HCT116 (cell line): ENCODE data around the gene FBXO40. TPM values are rescaled to one million over a fixed set of nuclear protein-coding genes. Genes with fewer than 3 reads are reported as not detected.
A peak's percentile ranks its signal among the peaks of the same experiment; 100 is the strongest.

Experiments
- ATAC-seq: fragments of 200-7000 bp; cut with Tn5 transposase; 2 replicates; pipeline ENCODE4 v1.9.1; 2020; ENCODE audit warnings: mild to moderate bottlenecking, moderate library complexity
- BruUV-seq: library from RNA; stranded (reverse); fragments of 400-500 nt; replicated peaks from 2 replicates; lab custom pipeline; 2021; lab: Mats Ljungman, UMichigan
- CTCF ChIA-PET: fragments of 300-600 bp; sonication (Branson Sonifier 250); formaldehyde crosslinking; loops from one replicate; lab custom pipeline; 2021; ENCODE audit warnings: antibody characterized with exemption; lab: Charles Lee
- POLR2A ChIA-PET: fragments of 300-600, 350-600 bp; sonication (Branson Sonifier 250); formaldehyde crosslinking; loops from one replicate; lab custom pipeline; 2021; ENCODE audit warnings: antibody characterized with exemption; lab: Charles Lee
- RAD21 ChIA-PET, 2 experiments: fragments of 300-600 bp; sonication (Branson Sonifier 250); formaldehyde crosslinking; loops; one replicate each; lab custom pipeline; 2023; ENCODE audit warnings: low total read pairs in 2 of 2; ENCODE audit not compliant: uncharacterized antibody in 2 of 2, unreplicated experiment in 2 of 2, low non-redundant PET in 1 of 2; lab: Charles Lee
- DNase-seq: peaks from one replicate; pipeline ENCODE4 v3.0.0-alpha.2; 2010; ENCODE audit warnings: low read depth, low spot score
- H2AFZ ChIP-seq: fragments of 200-600 bp; shearing (Covaris generic), sonication (generic); 2 replicates; pipeline ENCODE4 v1.6.1; 2017; ENCODE audit warnings: low read depth, mixed run types, mixed read lengths, antibody characterized with exemption, low read length; ENCODE audit not compliant: poor library complexity, severe bottlenecking
- H3K27ac ChIP-seq: 2 replicates; pipeline ENCODE4 v1.5.1; 2012; ENCODE audit warnings: low read depth, low read length
- H3K27me3 ChIP-seq: fragments of 200-600 bp; sonication (generic); 2 replicates; pipeline ENCODE4 v1.6.1; 2016; ENCODE audit warnings: mixed run types, low read length, mixed read lengths; ENCODE audit not compliant: insufficient read depth
- H3K36me3 ChIP-seq, 2 experiments: fragments of 200-500 bp in 1 of 2; fragments of 200-600 bp in 1 of 2; sonication (Bioruptor generic) in 1 of 2; sonication (generic) in 1 of 2; 2 replicates each; pipeline versions ENCODE4 v1.5.1 to v1.6.1; 2014 to 2016; ENCODE audit warnings: low read length in 2 of 2, inconsistent platforms in 1 of 2, mixed read lengths in 1 of 2, mixed run types in 1 of 2; ENCODE audit not compliant: insufficient read depth in 2 of 2, control insufficient read depth in 1 of 2
- H3K4me1 ChIP-seq, 2 experiments: fragments of 200-600 bp in 1 of 2; sonication (generic) in 1 of 2; 2 replicates each; pipeline versions ENCODE4 v1.5.1 to v1.6.1; 2012 to 2017; ENCODE audit warnings: low read length in 2 of 2, inconsistent platforms in 1 of 2, mild to moderate bottlenecking in 1 of 2, mixed read lengths in 1 of 2, mixed run types in 1 of 2, moderate library complexity in 1 of 2; ENCODE audit not compliant: insufficient read depth in 2 of 2, control insufficient read depth in 1 of 2
- H3K4me2 ChIP-seq: fragments of 200-600 bp; sonication (generic); 2 replicates; pipeline ENCODE4 v1.6.1; 2017; ENCODE audit warnings: mixed run types, low read length, mixed read lengths
- H3K4me3 ChIP-seq, 2 experiments: fragments of 200-600 bp in 1 of 2; sonication (generic) in 1 of 2; replicated peaks in 1 of 2; 2 replicates each; pipeline ENCODE4 v1.5.1; 2011 to 2016; ENCODE audit warnings: low read length in 2 of 2, control low read depth in 1 of 2, low read depth in 1 of 2, mild to moderate bottlenecking in 1 of 2, mixed read lengths in 1 of 2, mixed run types in 1 of 2
- H3K79me2 ChIP-seq: fragments of 200-600 bp; sonication (generic); 2 replicates; pipeline ENCODE4 v1.6.1; 2017; ENCODE audit warnings: mild to moderate bottlenecking, mixed run types, low read length, moderate library complexity, mixed read lengths; ENCODE audit not compliant: insufficient read depth
- H3K9ac ChIP-seq: fragments of 200-600 bp; sonication (generic); 2 replicates; pipeline ENCODE4 v1.6.1; 2016; ENCODE audit warnings: low read length, mixed read lengths
- H3K9me2 ChIP-seq: fragments of 200-600 bp; sonication (generic), shearing (Covaris generic); 2 replicates; pipeline ENCODE4 v1.6.1; 2017; ENCODE audit warnings: mixed run types, mild to moderate bottlenecking, moderate library complexity; ENCODE audit not compliant: insufficient read depth
- H3K9me3 ChIP-seq, 2 experiments: fragments of 200-500 bp in 1 of 2; fragments of 200-600 bp in 1 of 2; sonication (Bioruptor generic) in 1 of 2; sonication (generic) in 1 of 2; 2 replicates each; pipeline ENCODE4 v1.6.1; 2014 to 2017; ENCODE audit warnings: low read length in 2 of 2, mixed read lengths in 2 of 2, inconsistent platforms in 1 of 2, low read depth in 1 of 2, mild to moderate bottlenecking in 1 of 2, mixed run types in 1 of 2, moderate library complexity in 1 of 2; ENCODE audit not compliant: control insufficient read depth in 1 of 2, insufficient read depth in 1 of 2
- H4K20me1 ChIP-seq: fragments of 200-600 bp; sonication (generic), shearing (Covaris generic); 2 replicates; pipeline ENCODE4 v1.6.1; 2017; ENCODE audit warnings: mixed run types, mild to moderate bottlenecking, moderate library complexity; ENCODE audit not compliant: insufficient read depth
- CBX3 ChIP-seq: IDR thresholded peaks from 2 replicates; pipeline ENCODE4 v1.6.1; 2012; ENCODE audit warnings: low read depth
- EZH2 ChIP-seq: fragments of 200-600 bp; sonication (generic); IDR thresholded peaks from 2 replicates; pipeline ENCODE4 v1.6.1; 2017; ENCODE audit warnings: antibody characterized with exemption, mixed run types
- POLR2A ChIP-seq: IDR thresholded peaks from 2 replicates; pipeline ENCODE4 v1.7.0; 2011; ENCODE audit warnings: borderline replicate concordance; ENCODE audit not compliant: insufficient read depth, insufficient read length; ENCODE audit errors: extremely low read depth
- RAD21 ChIP-seq: IDR thresholded peaks from 2 replicates; pipeline ENCODE4 v1.6.1; 2012; ENCODE audit warnings: low read depth, mild to moderate bottlenecking
- SP1 ChIP-seq: IDR thresholded peaks from 2 replicates; pipeline ENCODE4 v1.6.1; 2012; ENCODE audit warnings: low read depth
- SRF ChIP-seq: IDR thresholded peaks from 2 replicates; pipeline ENCODE4 v1.6.1; 2012; ENCODE audit warnings: low read depth
- TCF7L2 ChIP-seq: IDR thresholded peaks from 2 replicates; pipeline ENCODE4 v1.7.0; 2011; ENCODE audit warnings: borderline replicate concordance, inconsistent platforms; ENCODE audit not compliant: insufficient read depth, insufficient read length; ENCODE audit errors: extremely low read depth
- YY1 ChIP-seq: IDR thresholded peaks from 2 replicates; pipeline ENCODE4 v1.6.1; 2011; ENCODE audit warnings: low read length, low read depth, moderate library complexity, mild to moderate bottlenecking; ENCODE audit not compliant: insufficient replicate concordance; ENCODE audit errors: extremely low read depth
- intact Hi-C: fragments of 100-400 bp; cut with micrococcal nuclease; formaldehyde crosslinking; loops from 2 replicates; pipeline ENCODE4 v1.10.0; 2022
- total RNA-seq: library from RNA; stranded (reverse); gene quantifications from one replicate; pipeline ENCODE4 v1.2.1, GENCODE V29; 2021; ENCODE audit not compliant: unreplicated experiment
- TF ChIP-seq, protein P1 (sequence below): IDR thresholded peaks from 2 replicates; pipeline ENCODE4 v1.6.1; 2012; ENCODE audit warnings: low read depth

FBXO40 gene
- total RNA-seq, 1 experiment from 2014 or later: not detected

DNA sequence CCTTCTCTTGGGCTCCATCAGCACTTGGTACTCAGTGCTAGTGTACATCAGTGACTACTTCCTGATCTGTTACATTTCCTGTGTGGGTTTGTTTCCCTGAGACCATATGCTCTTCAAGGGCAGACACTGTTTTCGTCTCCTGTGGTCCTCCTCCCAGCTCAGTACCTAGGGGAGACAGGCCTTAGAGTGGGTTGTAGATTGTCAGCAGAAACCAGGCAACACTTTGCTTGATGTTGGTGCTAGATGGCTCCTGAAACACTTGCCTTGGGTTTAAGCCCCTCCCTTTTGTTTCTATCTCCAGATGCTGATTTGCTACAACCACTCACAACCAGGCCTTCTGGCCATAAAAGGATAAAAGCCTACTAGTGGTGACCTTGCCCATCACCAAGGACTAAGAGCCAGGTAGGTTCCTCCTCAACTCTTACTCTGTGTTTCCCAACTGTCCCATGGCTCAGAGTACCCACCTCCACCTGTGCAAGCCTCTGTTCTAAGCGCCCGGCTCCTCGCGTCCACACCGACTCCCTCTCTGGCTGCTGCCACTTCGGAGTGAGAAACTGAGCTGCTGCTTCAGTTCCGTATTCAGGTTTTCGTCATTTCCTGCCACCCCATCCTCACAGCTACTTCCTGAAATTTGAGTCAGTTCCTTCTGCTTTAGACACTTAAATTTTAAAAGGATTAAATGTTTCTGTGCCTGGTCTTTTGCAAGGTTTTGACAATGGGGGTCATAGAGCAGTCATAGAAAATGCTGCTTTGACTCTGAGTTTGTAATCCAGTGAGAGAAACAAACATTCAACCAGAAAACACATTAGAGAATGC is 67.4 kb downstream of the FBXO40 start, which contains the start of gene HCLS1:
HCLS1 (minus strand) TSS at position 548 of the 816 bp plus-strand sequence. CDS start 2,556 bp downstream, outside the sequence.
- POLR2A ChIA-PET: no interaction called here
- intact Hi-C loops: no loop called here
- Histone ChIP-seq H3K4me1 (no peaks in the 10 kb centered on the region), H3K9ac (no peak within 1 kb of the TSS), H3K36me3 (peaks cover 0 to 14% of the 10 kb centered on the region in 2 experiments; a peak in 3 of 4 replicates), H3K27me3 (no peaks in the 10 kb centered on the region), H3K79me2 (no peaks in the 10 kb centered on the region), H2AFZ (no peak within 1 kb of the TSS), H4K20me1 (no peaks in the 10 kb centered on the region), H3K4me3 (no peak within 1 kb of the TSS), H3K27ac (no peak within 1 kb of the TSS), H3K4me2 (no peak within 1 kb of the TSS), H3K9me3 (no peaks in the 10 kb centered on the region)
- DNase-seq: no peak
- RAD21 ChIA-PET: no interaction called here
- BruUV-seq: TSS peak; percentile 23
- no peak for TF ChIP-seq SP1
- TF ChIP-seq CBX3: no peak
- no peak for TF ChIP-seq RAD21
- TF ChIP-seq, protein P1, sequence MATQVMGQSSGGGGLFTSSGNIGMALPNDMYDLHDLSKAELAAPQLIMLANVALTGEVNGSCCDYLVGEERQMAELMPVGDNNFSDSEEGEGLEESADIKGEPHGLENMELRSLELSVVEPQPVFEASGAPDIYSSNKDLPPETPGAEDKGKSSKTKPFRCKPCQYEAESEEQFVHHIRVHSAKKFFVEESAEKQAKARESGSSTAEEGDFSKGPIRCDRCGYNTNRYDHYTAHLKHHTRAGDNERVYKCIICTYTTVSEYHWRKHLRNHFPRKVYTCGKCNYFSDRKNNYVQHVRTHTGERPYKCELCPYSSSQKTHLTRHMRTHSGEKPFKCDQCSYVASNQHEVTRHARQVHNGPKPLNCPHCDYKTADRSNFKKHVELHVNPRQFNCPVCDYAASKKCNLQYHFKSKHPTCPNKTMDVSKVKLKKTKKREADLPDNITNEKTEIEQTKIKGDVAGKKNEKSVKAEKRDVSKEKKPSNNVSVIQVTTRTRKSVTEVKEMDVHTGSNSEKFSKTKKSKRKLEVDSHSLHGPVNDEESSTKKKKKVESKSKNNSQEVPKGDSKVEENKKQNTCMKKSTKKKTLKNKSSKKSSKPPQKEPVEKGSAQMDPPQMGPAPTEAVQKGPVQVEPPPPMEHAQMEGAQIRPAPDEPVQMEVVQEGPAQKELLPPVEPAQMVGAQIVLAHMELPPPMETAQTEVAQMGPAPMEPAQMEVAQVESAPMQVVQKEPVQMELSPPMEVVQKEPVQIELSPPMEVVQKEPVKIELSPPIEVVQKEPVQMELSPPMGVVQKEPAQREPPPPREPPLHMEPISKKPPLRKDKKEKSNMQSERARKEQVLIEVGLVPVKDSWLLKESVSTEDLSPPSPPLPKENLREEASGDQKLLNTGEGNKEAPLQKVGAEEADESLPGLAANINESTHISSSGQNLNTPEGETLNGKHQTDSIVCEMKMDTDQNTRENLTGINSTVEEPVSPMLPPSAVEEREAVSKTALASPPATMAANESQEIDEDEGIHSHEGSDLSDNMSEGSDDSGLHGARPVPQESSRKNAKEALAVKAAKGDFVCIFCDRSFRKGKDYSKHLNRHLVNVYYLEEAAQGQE: no peak
- TF ChIP-seq POLR2A: no peak
- TF ChIP-seq YY1: no peak
- TF ChIP-seq TCF7L2: no peak
- no peak for TF ChIP-seq EZH2
- TF ChIP-seq SRF: no peak
- TF ChIP-seq, all 23 proteins: peak for 0
- CTCF ChIA-PET: no interaction called here
- no peaks in the 10 kb centered on the region for H3K9me2 ChIP-seq
- ATAC-seq: no peak
